OCI-LY3 (cell line): ENCODE data around the gene PAM.

ENCODE experiments used
- CTCF ChIP-seq: fragments of 200-600, 300-600 bp; sonication (generic); IDR thresholded peaks from 2 replicates; pipeline ENCODE4 v1.5.1; 2014; ENCODE audit warnings: antibody characterized with exemption, low read length, low read depth
- EZH2phosphoT487 ChIP-seq: fragments of 200-600 bp; shearing (Covaris generic); IDR thresholded peaks from 2 replicates; pipeline ENCODE4 v1.6.1; 2018; ENCODE audit warnings: antibody characterized with exemption, mixed run types, low read depth

GRCh38 chr5:102895234-102895633 is 140.1 kb downstream of the PAM start:
- TF ChIP-seq CTCF (no peak), EZH2phosphoT487 (no peak)
